Fibroblast of lung (primary cell): ENCODE data around the gene CPZ. TPM values are rescaled to one million over a fixed set of nuclear protein-coding genes. Genes with fewer than 3 reads are reported as not detected.
A peak's percentile ranks its signal among the peaks of the same experiment; 100 is the strongest.

Experiments used
- DNase-seq, 2 donors: peaks; one replicate each; pipeline versions ENCODE4 v3.0.0 to v3.0.0-alpha.2; 2010; ENCODE audit warnings: low read depth in 2 of 2
- H2AFZ ChIP-seq: 2 replicates; pipeline ENCODE4 v1.5.1; 2012; ENCODE audit warnings: low read length, control low read depth, inconsistent platforms
- H3K27ac ChIP-seq: 2 replicates; pipeline ENCODE4 v1.5.1; 2011; ENCODE audit warnings: low read length, control low read depth; ENCODE audit not compliant: insufficient read depth
- H3K27me3 ChIP-seq: 2 replicates; pipeline ENCODE4 v1.5.1; 2011; ENCODE audit warnings: mild to moderate bottlenecking, low read length; ENCODE audit not compliant: control insufficient read depth, insufficient read depth
- H3K36me3 ChIP-seq: 2 replicates; pipeline ENCODE4 v1.5.1; 2011; ENCODE audit warnings: low read length; ENCODE audit not compliant: control insufficient read depth, insufficient read depth
- H3K4me1 ChIP-seq: 2 replicates; pipeline ENCODE4 v1.5.1; 2011; ENCODE audit warnings: low read length; ENCODE audit not compliant: control insufficient read depth, insufficient read depth; ENCODE audit errors: extremely low read depth
- H3K4me2 ChIP-seq: 2 replicates; pipeline ENCODE4 v1.5.1; 2011; ENCODE audit warnings: low read length, control low read depth; ENCODE audit not compliant: insufficient read depth; ENCODE audit errors: extremely low read depth
- H3K4me3 ChIP-seq, 4 experiments: fragments of 200-600 bp in 1 of 4; sonication (generic) in 1 of 4; replicated peaks in 1 of 4; 2 replicates each; pipeline ENCODE4 v1.5.1; 2011 to 2016; ENCODE audit warnings: low read length in 4 of 4, low read depth in 3 of 4, mild to moderate bottlenecking in 3 of 4, control low read depth in 2 of 4, inconsistent platforms in 1 of 4, mixed read lengths in 1 of 4; ENCODE audit not compliant: insufficient read depth in 1 of 4; ENCODE audit errors: control extremely low read depth in 1 of 4
- H3K79me2 ChIP-seq: 2 replicates; pipeline ENCODE4 v1.5.1; 2012; ENCODE audit warnings: mild to moderate bottlenecking, low read length, inconsistent platforms; ENCODE audit not compliant: control insufficient read depth, insufficient read depth
- H3K9ac ChIP-seq: 2 replicates; pipeline ENCODE4 v1.5.1; 2011; ENCODE audit warnings: mild to moderate bottlenecking, low read length, control low read depth; ENCODE audit not compliant: insufficient read depth
- H3K9me3 ChIP-seq: 2 replicates; pipeline ENCODE4 v1.5.1; 2012; ENCODE audit warnings: low read depth, low read length; ENCODE audit not compliant: control insufficient read depth, insufficient read depth
- H4K20me1 ChIP-seq: 2 replicates; pipeline ENCODE4 v1.5.1; 2011; ENCODE audit warnings: low read length; ENCODE audit not compliant: control insufficient read depth, insufficient read depth; ENCODE audit errors: extremely low read depth
- EZH2 ChIP-seq: IDR thresholded peaks from 2 replicates; pipeline ENCODE4 v1.5.1; 2012; ENCODE audit warnings: low read length, control low read depth, mild to moderate bottlenecking; ENCODE audit errors: missing control alignments
- polyA plus RNA-seq, 2 donors: library from polyadenylated mRNA; depleted of rRNA in 1 of 2; stranded (reverse) in 1 of 2; unstranded in 1 of 2; fragments of >200 nt; gene quantifications; 2 replicates each; pipeline ENCODE4 v1.2.1, GENCODE V29; 2011 to 2012; ENCODE audit warnings: missing spikeins in 1 of 2
- total RNA-seq: library from RNA; depleted of rRNA; stranded (reverse); fragments of >200 nt; gene quantifications from 2 replicates; pipeline ENCODE4 v1.2.1, GENCODE V29; 2014
- TF ChIP-seq, protein P1 (sequence below), 2 donors: IDR thresholded peaks in 1 of 2; conservative IDR thresholded peaks in 1 of 2; 1 replicate in 1 of 2; 2 replicates in 1 of 2; pipeline ENCODE4 v1.5.1; 2011 to 2012; ENCODE audit warnings: low read length in 2 of 2, control low read depth in 1 of 2, inconsistent platforms in 1 of 2, low read depth in 1 of 2, mild to moderate bottlenecking in 1 of 2

CPZ gene
- total and polyA plus RNA-seq, 2 donors (not counting 1 experiment from before 2014, with no cell fraction given): 7.1 to 24.4 TPM

DNA sequence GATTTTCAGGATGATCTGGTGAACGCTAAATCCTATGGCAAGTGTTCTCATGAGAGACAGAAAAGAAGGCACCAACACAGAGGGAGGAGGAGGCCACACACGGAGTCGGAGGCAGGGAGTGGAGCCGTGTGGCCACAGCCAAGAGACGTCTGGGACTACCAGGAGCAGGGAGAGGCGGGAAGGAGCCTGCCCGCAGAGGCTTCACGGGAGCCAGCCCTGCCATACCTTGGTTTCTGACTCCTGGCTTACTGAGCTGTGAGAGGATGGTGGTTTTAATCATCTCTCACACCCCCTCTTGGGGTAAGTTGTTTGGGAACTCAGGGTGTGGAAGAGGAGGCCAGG lies 45.8 kb upstream of the CPZ start:
- no peak overlapping the region for H3K4me3 ChIP-seq

DNA sequence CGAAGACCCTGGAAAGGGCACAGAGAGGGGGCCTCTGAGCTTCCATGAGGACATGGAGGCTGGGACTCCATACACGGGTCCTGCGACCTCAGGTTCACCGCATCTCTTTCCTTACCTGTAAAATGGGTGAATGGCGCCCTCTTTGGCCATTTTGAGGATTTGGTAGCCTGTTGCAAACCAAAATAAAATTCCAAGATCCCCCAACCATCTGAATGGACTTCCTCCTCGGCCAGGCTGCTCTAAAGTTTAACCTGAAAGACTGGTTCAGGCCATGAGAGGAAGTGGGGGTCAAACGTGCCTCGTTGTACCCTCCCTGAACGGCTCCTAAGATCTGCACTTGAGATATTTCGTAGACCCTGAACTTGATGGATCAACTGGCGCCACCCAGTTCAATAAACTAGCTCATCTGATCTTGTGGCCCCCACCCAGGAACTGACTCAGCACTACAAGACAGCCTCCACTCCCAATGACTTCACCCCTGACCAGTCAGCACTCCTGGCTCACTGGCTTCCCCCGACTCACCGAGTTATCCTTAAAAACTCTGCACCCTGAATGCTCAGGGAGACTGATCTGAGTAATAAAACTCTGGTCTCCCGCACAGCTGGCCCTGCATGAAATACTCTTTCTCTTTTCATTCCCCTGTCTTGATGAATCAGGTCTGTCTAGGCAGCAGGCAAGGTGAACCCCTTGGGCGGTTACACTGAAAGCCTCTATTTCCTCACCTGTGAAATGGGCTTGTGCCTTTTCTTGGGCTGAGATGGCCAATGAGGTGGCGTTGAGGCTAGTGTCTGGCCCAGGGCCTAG lies 45.3 kb upstream of the CPZ start:
- DNase-seq: peak; percentile 27 to 67
- no peak overlapping the region for H3K4me2 ChIP-seq
- no peak overlapping the region for H2AFZ ChIP-seq
- TF ChIP-seq, protein P1, sequence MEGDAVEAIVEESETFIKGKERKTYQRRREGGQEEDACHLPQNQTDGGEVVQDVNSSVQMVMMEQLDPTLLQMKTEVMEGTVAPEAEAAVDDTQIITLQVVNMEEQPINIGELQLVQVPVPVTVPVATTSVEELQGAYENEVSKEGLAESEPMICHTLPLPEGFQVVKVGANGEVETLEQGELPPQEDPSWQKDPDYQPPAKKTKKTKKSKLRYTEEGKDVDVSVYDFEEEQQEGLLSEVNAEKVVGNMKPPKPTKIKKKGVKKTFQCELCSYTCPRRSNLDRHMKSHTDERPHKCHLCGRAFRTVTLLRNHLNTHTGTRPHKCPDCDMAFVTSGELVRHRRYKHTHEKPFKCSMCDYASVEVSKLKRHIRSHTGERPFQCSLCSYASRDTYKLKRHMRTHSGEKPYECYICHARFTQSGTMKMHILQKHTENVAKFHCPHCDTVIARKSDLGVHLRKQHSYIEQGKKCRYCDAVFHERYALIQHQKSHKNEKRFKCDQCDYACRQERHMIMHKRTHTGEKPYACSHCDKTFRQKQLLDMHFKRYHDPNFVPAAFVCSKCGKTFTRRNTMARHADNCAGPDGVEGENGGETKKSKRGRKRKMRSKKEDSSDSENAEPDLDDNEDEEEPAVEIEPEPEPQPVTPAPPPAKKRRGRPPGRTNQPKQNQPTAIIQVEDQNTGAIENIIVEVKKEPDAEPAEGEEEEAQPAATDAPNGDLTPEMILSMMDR (conservative IDR thresholded peaks at IDR 0.05 in 1 of 2, IDR thresholded peaks at IDR 0.05 in 1 of 2; ENCODE audit: low read depth in 1 of 2, low read length in 2 of 2): peak; percentile 15 to 27
- no peak for TF ChIP-seq EZH2
- no peaks in the 10 kb centered on the region for H3K79me2 ChIP-seq
- no peaks in the 10 kb centered on the region for H4K20me1 ChIP-seq
- H3K36me3 ChIP-seq: no peaks in the 10 kb centered on the region
- no peak overlapping the region for H3K4me3 ChIP-seq
- H3K9me3 ChIP-seq: no peaks in the 10 kb centered on the region
- H3K27ac ChIP-seq: no peak overlapping the region
- peaks cover 3% of the 10 kb centered on the region for H3K4me1 ChIP-seq
- H3K9ac ChIP-seq: no peak overlapping the region
- no peaks in the 10 kb centered on the region for H3K27me3 ChIP-seq

More for the DNA sequence above, 45.8 kb upstream of the CPZ start:
- H3K27ac ChIP-seq: no peak overlapping the region
- no peaks in the 10 kb centered on the region for H3K36me3 ChIP-seq
- H2AFZ ChIP-seq: no peak overlapping the region
- no peaks in the 10 kb centered on the region for H3K27me3 ChIP-seq
- no peak for DNase-seq
- no peaks in the 10 kb centered on the region for H4K20me1 ChIP-seq
- no peak overlapping the region for H3K4me2 ChIP-seq
- H3K79me2 ChIP-seq: no peaks in the 10 kb centered on the region
- TF ChIP-seq EZH2: no peak
- TF ChIP-seq, protein P1 (conservative IDR thresholded peaks at IDR 0.05 in 1 of 2, IDR thresholded peaks at IDR 0.05 in 1 of 2; ENCODE audit: low read depth in 1 of 2, low read length in 2 of 2): no peak
- no peaks in the 10 kb centered on the region for H3K9me3 ChIP-seq
- H3K9ac ChIP-seq: no peak overlapping the region
- H3K4me1 ChIP-seq: peaks cover 3% of the 10 kb centered on the region

DNA sequence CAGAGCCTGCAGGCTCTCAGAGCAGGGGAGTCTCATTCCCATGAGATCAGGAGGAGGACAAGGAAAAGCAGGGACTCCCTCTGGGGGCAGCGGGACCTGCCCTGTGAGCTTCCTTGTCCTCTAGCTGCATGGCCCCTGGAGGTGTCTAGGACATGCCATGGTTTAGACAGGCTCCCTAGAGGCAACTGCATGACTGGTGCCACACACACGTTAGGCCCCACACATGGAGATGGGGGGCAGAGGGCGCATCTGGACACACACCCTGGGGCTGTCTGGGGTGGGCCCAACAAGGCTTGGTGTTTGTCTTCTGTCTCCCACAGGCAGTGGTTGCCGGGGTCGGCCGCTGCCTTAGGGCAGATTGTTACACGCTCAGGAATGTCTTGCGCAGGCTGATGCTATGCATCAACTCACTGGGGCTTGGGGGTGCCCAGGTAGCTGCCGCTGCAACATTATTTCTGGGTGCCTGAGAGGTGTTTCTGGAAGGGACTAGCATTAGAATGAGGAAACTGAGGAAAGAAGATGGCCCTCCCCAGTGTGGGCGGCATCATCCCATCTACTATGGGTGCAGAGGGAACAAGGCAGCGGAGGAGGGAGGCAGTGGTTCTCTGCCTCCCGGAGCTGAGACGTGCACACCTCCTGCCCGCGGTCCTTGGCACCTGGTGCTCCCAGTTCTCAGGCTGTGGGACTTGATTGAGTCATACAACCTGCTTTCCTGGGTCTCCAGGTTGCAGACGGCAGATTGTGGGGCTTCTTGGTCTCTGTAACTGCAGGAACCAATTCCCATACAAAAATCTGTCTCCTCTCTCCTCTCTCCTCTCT lies 44.4 kb upstream of the CPZ start:
- Histone ChIP-seq H3K27ac (no peak overlapping the region), H3K4me1 (peaks cover 3% of the 10 kb centered on the region), H3K36me3 (no peaks in the 10 kb centered on the region), H3K9me3 (no peaks in the 10 kb centered on the region), H3K4me3 (no peak overlapping the region), H4K20me1 (no peaks in the 10 kb centered on the region), H3K79me2 (no peaks in the 10 kb centered on the region), H3K4me2 (no peak overlapping the region), H2AFZ (no peak overlapping the region), H3K9ac (no peak overlapping the region), H3K27me3 (no peaks in the 10 kb centered on the region)
- TF ChIP-seq EZH2: no peak
- TF ChIP-seq, protein P1 (conservative IDR thresholded peaks at IDR 0.05 in 1 of 2, IDR thresholded peaks at IDR 0.05 in 1 of 2; ENCODE audit: low read depth in 1 of 2, low read length in 2 of 2): no peak
- no peak for DNase-seq
